Astrocyte of the cerebellum (primary cell): ENCODE data around the gene COX6A1.

ENCODE experiments used
- DNase-seq: peaks from one replicate; pipeline ENCODE4 v3.0.0-alpha.2; 2011; ENCODE audit warnings: low read depth
- H3K4me3 ChIP-seq: 2 replicates; pipeline ENCODE4 v1.5.1; 2011; ENCODE audit warnings: mild to moderate bottlenecking, low read depth, low read length, moderate library complexity
- in situ Hi-C: cut with HindIII; loops from 2 replicates; pipeline ENCODE4 v1.10.0; 2017; ENCODE audit warnings: low sequenced_read_pairs
- TF ChIP-seq, protein P1 (sequence below): IDR thresholded peaks from 2 replicates; pipeline ENCODE4 v1.5.1; 2012; ENCODE audit warnings: low read length, low read depth, moderate library complexity, mild to moderate bottlenecking; ENCODE audit errors: missing control alignments

The COX6A1 gene

DNA sequence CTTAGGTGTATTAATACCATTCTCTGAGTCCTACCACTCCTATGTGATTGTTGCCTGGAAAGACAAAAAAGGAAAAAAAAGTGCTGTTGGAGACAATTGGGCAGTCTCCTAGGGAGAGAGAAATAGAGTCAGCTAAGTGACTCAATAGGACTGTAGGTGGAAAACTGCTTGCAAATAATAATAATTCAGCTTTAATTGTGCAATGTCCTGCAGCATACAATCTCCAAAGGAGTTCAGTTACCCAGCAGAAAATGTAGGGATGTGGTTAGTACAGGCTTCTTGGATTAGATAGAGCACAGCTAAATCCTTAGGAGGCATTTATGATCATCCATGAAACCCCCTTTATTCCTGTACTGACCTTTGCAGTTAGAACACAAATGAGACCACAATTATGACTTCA, 34.6 kb downstream of the COX6A1 start:
- DNase-seq: no peak
- in situ Hi-C loops: no loop called here
- TF ChIP-seq, protein P1, sequence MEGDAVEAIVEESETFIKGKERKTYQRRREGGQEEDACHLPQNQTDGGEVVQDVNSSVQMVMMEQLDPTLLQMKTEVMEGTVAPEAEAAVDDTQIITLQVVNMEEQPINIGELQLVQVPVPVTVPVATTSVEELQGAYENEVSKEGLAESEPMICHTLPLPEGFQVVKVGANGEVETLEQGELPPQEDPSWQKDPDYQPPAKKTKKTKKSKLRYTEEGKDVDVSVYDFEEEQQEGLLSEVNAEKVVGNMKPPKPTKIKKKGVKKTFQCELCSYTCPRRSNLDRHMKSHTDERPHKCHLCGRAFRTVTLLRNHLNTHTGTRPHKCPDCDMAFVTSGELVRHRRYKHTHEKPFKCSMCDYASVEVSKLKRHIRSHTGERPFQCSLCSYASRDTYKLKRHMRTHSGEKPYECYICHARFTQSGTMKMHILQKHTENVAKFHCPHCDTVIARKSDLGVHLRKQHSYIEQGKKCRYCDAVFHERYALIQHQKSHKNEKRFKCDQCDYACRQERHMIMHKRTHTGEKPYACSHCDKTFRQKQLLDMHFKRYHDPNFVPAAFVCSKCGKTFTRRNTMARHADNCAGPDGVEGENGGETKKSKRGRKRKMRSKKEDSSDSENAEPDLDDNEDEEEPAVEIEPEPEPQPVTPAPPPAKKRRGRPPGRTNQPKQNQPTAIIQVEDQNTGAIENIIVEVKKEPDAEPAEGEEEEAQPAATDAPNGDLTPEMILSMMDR: no peak
- H3K4me3 ChIP-seq: no peak overlapping the region

DNA sequence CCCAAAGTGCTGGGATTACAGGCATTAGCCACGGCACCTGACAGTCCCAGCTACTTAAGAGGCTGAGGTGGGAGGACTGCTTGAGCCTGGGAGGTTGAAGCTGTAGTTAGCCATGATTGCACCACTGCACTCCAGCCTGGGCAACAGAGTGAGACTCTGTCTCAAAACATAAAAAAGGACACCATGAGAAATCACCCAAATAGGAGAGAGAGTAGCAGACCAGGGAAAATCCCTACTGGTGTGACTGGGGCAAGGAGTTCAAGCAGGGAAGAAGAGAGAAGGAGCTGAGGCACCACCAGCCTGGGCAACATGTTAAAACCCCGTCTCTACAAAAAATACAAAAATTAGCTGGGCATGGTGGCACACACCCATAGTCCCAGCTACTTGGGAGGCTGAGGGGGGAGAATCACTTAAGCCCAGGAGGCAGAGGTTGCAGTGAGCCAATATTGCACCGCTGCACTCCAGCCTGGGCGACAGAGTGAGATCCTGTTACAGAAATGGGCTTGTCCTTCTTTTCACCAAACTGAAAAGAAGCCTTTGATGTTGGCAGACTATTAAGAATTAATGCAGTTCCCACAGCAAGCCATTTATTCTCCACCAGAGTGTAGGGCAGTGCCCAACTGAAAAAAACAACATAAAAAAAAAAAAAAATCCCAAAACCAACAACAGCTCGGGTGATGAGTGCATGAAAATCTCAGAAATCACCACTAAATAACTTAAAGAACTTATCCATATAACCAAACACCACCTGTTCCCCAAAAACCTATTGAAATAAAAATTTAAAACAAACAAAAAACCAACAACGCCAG, 36.1 kb downstream of the COX6A1 start:
- in situ Hi-C loops: no loop called here
- TF ChIP-seq, protein P1: no peak
- no peak for DNase-seq
- H3K4me3 ChIP-seq: no peak overlapping the region

DNA sequence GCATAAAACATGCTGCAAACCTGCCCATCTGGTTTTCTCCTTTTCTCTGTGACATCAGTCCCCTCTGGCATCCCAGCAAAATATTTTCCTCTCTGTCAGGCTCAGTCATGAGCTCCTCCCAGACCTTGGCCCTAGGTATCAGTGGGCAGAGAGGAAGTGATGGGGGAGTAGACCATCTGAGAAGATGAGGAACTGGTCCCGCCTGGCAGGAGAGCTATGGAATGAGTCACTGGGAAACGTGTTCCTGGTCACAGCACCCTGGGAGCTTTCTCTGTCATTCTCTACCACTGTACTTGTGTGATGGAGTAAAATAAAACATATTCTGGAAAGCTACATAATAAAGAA, 36.7 kb downstream of the COX6A1 start:
- in situ Hi-C loops: no loop called here
- H3K4me3 ChIP-seq: no peak overlapping the region
- DNase-seq: no peak
- TF ChIP-seq, protein P1: no peak

DNA sequence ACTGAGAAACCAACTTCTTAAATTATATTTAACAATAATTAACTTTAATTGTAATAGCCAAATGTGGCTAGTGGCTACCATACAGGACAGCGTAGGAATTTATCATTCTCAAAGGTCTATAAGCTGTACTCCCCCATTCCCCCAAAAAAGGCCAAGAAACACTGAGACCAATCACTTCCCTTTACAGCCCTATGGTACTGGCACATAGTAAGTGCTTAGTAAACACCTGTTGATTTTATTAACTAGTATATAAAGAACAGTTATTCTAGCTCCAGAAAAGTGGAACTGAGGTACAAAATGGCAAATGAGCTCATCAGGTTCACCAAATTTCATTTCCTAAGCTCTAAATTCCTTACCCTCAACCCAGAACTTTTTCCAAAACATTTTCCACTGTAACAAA, 37.7 kb downstream of the COX6A1 start:
- TF ChIP-seq, protein P1: no peak
- in situ Hi-C loops: no loop called here
- H3K4me3 ChIP-seq: no peak overlapping the region
- no peak for DNase-seq

DNA sequence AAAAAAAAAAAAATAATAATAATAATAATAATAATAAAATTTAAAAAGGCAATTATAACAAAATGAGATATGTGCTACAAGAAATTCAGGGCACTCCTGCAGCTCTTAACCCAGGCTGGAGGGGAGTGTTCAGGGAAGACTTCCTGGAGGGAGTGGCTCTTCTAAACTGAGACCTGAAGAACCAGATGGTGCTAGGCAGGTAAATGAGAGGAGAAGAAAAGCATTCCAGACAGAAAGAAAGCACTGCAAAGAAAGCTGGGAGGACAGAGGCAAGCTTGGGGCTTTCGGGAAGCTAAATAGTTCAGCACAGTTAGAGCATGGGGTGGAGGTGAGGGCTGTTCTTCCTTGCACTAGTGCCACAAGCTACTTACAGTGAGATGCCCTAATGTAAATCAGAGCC, 41.5 kb downstream of the COX6A1 start:
- in situ Hi-C loops: no loop called here
- DNase-seq: no peak
- no peak overlapping the region for H3K4me3 ChIP-seq
- TF ChIP-seq, protein P1: no peak

DNA sequence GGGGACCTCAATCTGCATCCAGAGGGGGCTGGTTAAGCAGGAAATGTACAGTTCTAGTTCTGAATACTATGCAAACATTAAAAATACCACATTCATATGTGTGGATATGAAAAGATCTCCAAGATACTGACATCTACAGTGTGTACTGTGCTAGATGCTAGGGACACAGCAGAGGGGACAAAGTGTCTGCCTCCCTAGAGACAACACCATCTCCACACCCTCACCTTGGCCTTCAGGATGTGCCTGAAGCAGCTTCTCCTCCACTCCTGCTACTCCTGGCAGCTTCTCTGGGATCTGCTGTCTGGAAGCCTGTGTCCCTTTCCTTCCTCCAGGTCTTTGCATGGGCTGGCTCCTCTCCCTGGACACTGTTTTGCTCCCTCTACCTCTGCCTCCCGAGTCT, 42.3 kb downstream of the COX6A1 start:
- in situ Hi-C loops: no loop called here
- TF ChIP-seq, protein P1: no peak
- no peak for DNase-seq
- no peak overlapping the region for H3K4me3 ChIP-seq
